NB4 (cell line): Measurements from ENCODE around the gene AXIN2.

ENCODE experiments used
- CTCF ChIP-seq: IDR thresholded peaks from one replicate; pipeline ENCODE4 v1.5.1; 2012; ENCODE audit warnings: low read depth, low read length
- POLR2A ChIP-seq: IDR thresholded peaks from 2 replicates; pipeline ENCODE4 v1.6.1; 2011; ENCODE audit warnings: mild to moderate bottlenecking; ENCODE audit not compliant: insufficient read length; ENCODE audit errors: extremely low read depth

GRCh38 chr17:65568918-65569317 lies 7.5 kb upstream of the AXIN2 start:
- TF ChIP-seq POLR2A = no peak
- no peak for TF ChIP-seq CTCF
